ENCODE data around the gene ATG16L1.

ATG16L1 gene

DNA sequence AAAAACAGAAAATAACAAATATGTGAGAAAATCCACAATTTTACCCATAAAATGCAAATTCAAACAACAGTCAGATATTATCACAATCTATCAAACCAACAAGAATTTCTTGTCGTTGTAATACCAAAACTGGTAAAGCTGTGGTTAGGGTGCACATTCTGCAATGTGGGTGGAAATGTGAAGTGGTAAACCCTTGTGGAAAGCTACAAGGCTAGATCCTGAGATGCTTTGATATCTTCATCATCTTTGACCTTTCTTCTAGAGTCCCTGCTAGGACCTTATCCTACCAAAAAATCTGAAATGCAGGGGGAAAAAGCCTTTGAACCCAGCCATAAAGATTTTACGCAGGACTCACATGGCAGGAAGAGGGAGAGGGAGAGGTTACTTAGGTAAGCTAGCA, 17.2 kb upstream of the ATG16L1 start:
- DNase-seq, result no peak
- Histone ChIP-seq H3K4me3 (ENCODE audit: low read depth in 1 of 2, low read length in 2 of 2) (no peak overlapping the region), H3K79me2 (ENCODE audit: insufficient read depth, low read length) (no peaks in the 10 kb centered on the region), H3K4me1 (ENCODE audit: insufficient read depth, low read length) (no peaks in the 10 kb centered on the region), H3K27me3 (ENCODE audit: insufficient read depth, low read length, poor library complexity) (no peaks in the 10 kb centered on the region), H3K4me2 (ENCODE audit: insufficient read depth, low read length) (no peak overlapping the region), H4K20me1 (ENCODE audit: insufficient read depth, low read length) (no peaks in the 10 kb centered on the region), H3K9me3 (ENCODE audit: insufficient read depth, low read length, severe bottlenecking) (no peaks in the 10 kb centered on the region), H3K9ac (ENCODE audit: low read depth, low read length) (no peak overlapping the region), H3K27ac (ENCODE audit: low read length) (no peak overlapping the region), H3K36me3 (ENCODE audit: insufficient read depth, low read length) (no peaks in the 10 kb centered on the region), H2AFZ (ENCODE audit: low read depth, low read length) (no peak overlapping the region)
- TF ChIP-seq CTCF (IDR thresholded peaks at IDR 0.05; ENCODE audit: borderline replicate concordance, extremely low read depth, low read length, poor library complexity, severe bottlenecking) (no peak), EZH2 (IDR thresholded peaks at IDR 0.05; ENCODE audit: borderline replicate concordance, low read depth, low read length, severe bottlenecking) (no peak)
- no peak for ATAC-seq (ENCODE audit: insufficient read depth, low read depth)

GRCh38 chr2:233234996-233235395, 16.5 kb upstream of the ATG16L1 start:
- DNase-seq, result no peak
- TF ChIP-seq EZH2 (IDR thresholded peaks at IDR 0.05; ENCODE audit: borderline replicate concordance, low read depth, low read length, severe bottlenecking) (no peak), CTCF (IDR thresholded peaks at IDR 0.05; ENCODE audit: borderline replicate concordance, extremely low read depth, low read length, poor library complexity, severe bottlenecking) (no peak)
- Histone ChIP-seq H3K27me3 (ENCODE audit: insufficient read depth, low read length, poor library complexity) (no peaks in the 10 kb centered on the region), H3K9me3 (ENCODE audit: insufficient read depth, low read length, severe bottlenecking) (no peaks in the 10 kb centered on the region), H3K27ac (ENCODE audit: low read length) (no peak overlapping the region), H3K4me3 (ENCODE audit: low read depth in 1 of 2, low read length in 2 of 2) (no peak overlapping the region), H3K4me2 (ENCODE audit: insufficient read depth, low read length) (no peak overlapping the region), H3K36me3 (ENCODE audit: insufficient read depth, low read length) (no peaks in the 10 kb centered on the region), H3K4me1 (ENCODE audit: insufficient read depth, low read length) (no peaks in the 10 kb centered on the region), H4K20me1 (ENCODE audit: insufficient read depth, low read length) (no peaks in the 10 kb centered on the region), H3K79me2 (ENCODE audit: insufficient read depth, low read length) (no peaks in the 10 kb centered on the region), H3K9ac (ENCODE audit: low read depth, low read length) (no peak overlapping the region), H2AFZ (ENCODE audit: low read depth, low read length) (no peak overlapping the region)
- ATAC-seq (ENCODE audit: insufficient read depth, low read depth), result no peak

- Histone ChIP-seq H3K9ac (ENCODE audit: low read depth, low read length) (no peak overlapping the region), H3K4me3 (ENCODE audit: low read depth in 1 of 2, low read length in 2 of 2) (no peak overlapping the region), H3K27ac (ENCODE audit: low read length) (no peak overlapping the region), H3K36me3 (ENCODE audit: insufficient read depth, low read length) (no peaks in the 10 kb centered on the region), H3K4me2 (ENCODE audit: insufficient read depth, low read length) (no peak overlapping the region), H3K9me3 (ENCODE audit: insufficient read depth, low read length, severe bottlenecking) (no peaks in the 10 kb centered on the region), H4K20me1 (ENCODE audit: insufficient read depth, low read length) (no peaks in the 10 kb centered on the region), H3K4me1 (ENCODE audit: insufficient read depth, low read length) (no peaks in the 10 kb centered on the region), H3K27me3 (ENCODE audit: insufficient read depth, low read length, poor library complexity) (no peaks in the 10 kb centered on the region), H3K79me2 (ENCODE audit: insufficient read depth, low read length) (no peaks in the 10 kb centered on the region), H2AFZ (ENCODE audit: low read depth, low read length) (no peak overlapping the region)
- DNase-seq, result no peak
- TF ChIP-seq CTCF (IDR thresholded peaks at IDR 0.05; ENCODE audit: borderline replicate concordance, extremely low read depth, low read length, poor library complexity, severe bottlenecking), result no peak
- TF ChIP-seq EZH2 (IDR thresholded peaks at IDR 0.05; ENCODE audit: borderline replicate concordance, low read depth, low read length, severe bottlenecking), result no peak
- no peak for ATAC-seq (ENCODE audit: insufficient read depth, low read depth)
Observed at GRCh38 chr2:233235977-233236376, 15.5 kb upstream of the ATG16L1 start.

Measured in DND-41 (cell line).